ENCODE results near the gene DDX49. TPM values are rescaled to one million over a fixed set of nuclear protein-coding genes. Genes with fewer than 3 reads are reported as not detected.

The DDX49 gene
- total RNA-seq, 2 experiments from 2014 or later = 63.7 to 82.4 TPM

GRCh38 chr19:18946335-18946734 lies 26.8 kb downstream of the DDX49 start:
- no peak for DNase-seq (ENCODE audit: low spot score)
- intact Hi-C loops (cut with micrococcal nuclease; ENCODE audit: unreplicated experiment) = no loop called here
- H3K36me3 ChIP-seq (ENCODE audit: insufficient read depth, low read length) = no peaks in the 10 kb centered on the region
- H3K9me3 ChIP-seq (ENCODE audit: low read length) = no peaks in the 10 kb centered on the region
- CTCF ChIA-PET (ENCODE audit: unreplicated experiment) = no interaction called here
- H3K9me2 ChIP-seq (ENCODE audit: insufficient read depth, low read length) = no peaks in the 10 kb centered on the region
- H4K20me1 ChIP-seq (ENCODE audit: insufficient read depth, low read length) = no peaks in the 10 kb centered on the region
- peak overlapping the region; percentile 74 for H3K27ac ChIP-seq (ENCODE audit: low read depth, low read length, poor library complexity, severe bottlenecking)
- peak overlapping the region; percentile 45; the same call in 1 of the 2 replicates for H2AFZ ChIP-seq (ENCODE audit: low read length)
- no peak overlapping the region for H3K4me3 ChIP-seq (ENCODE audit: low read depth, low read length, poor library complexity, severe bottlenecking)
- TF ChIP-seq EZH2phosphoT487 (IDR thresholded peaks at IDR 0.05; ENCODE audit: borderline replicate concordance, low read depth, low read length) (no peak), CTCF (conservative IDR thresholded peaks at IDR 0.05; ENCODE audit: low read length) (no peak)
- H3K79me2 ChIP-seq (ENCODE audit: insufficient read depth, low read depth, low read length) = no peaks in the 10 kb centered on the region
- POLR2A ChIA-PET = interaction anchor here (0.7 to 1.0 kb wide), 2 partner anchors 27 to 579 kb away, joined by 3 read pairs; partner anchors contain the start of genes COPE and DDX49
- peaks cover 82% of the 10 kb centered on the region for H3K4me1 ChIP-seq (ENCODE audit: insufficient read depth, low read length, poor library complexity, severe bottlenecking)
- BruUV-seq (replicated peaks) = no TSS peak
- H3K4me2 ChIP-seq (ENCODE audit: low read length) = peak overlapping the region; percentile 66

GRCh38 chr19:18946918-18947317 lies 27.4 kb downstream of the DDX49 start:
- no peaks in the 10 kb centered on the region for H4K20me1 ChIP-seq (ENCODE audit: insufficient read depth, low read length)
- no TSS peak for BruUV-seq (replicated peaks)
- POLR2A ChIA-PET = interaction anchor here (1.0 kb wide), 1 partner anchor 28 kb away, joined by 3 read pairs; the partner anchor contains the start of genes COPE and DDX49

More at GRCh38 chr19:18946918-18947317, 27.4 kb downstream of the DDX49 start:
- H3K27ac ChIP-seq (ENCODE audit: low read depth, low read length, poor library complexity, severe bottlenecking) = peak overlapping the region; percentile 74
- no peak for TF ChIP-seq CTCF (conservative IDR thresholded peaks at IDR 0.05; ENCODE audit: low read length)
- no peak for TF ChIP-seq EZH2phosphoT487 (IDR thresholded peaks at IDR 0.05; ENCODE audit: borderline replicate concordance, low read depth, low read length)
- no peaks in the 10 kb centered on the region for H3K9me2 ChIP-seq (ENCODE audit: insufficient read depth, low read length)
- no peaks in the 10 kb centered on the region for H3K9me3 ChIP-seq (ENCODE audit: low read length)
- no peaks in the 10 kb centered on the region for H3K36me3 ChIP-seq (ENCODE audit: insufficient read depth, low read length)
- intact Hi-C loops (cut with micrococcal nuclease; ENCODE audit: unreplicated experiment) = no loop called here
- H3K4me2 ChIP-seq (ENCODE audit: low read length) = peak overlapping the region; percentile 66
- peak overlapping the region; percentile 8 for H3K4me3 ChIP-seq (ENCODE audit: low read depth, low read length, poor library complexity, severe bottlenecking)
- H3K4me1 ChIP-seq (ENCODE audit: insufficient read depth, low read length, poor library complexity, severe bottlenecking) = peaks cover 76% of the 10 kb centered on the region
- no peaks in the 10 kb centered on the region for H3K79me2 ChIP-seq (ENCODE audit: insufficient read depth, low read depth, low read length)
- CTCF ChIA-PET (ENCODE audit: unreplicated experiment) = no interaction called here
- DNase-seq (ENCODE audit: low spot score) = peak; percentile 88
- H2AFZ ChIP-seq (ENCODE audit: low read length) = peak overlapping the region; percentile 45; the same call in 1 of the 2 replicates

Data from OCI-LY7 (cell line).